ENCODE results near the gene ARPC5.

ARPC5 gene

GRCh38 chr1:183605904-183606303 lies 29.7 kb downstream of the ARPC5 start:
- Histone ChIP-seq H3K4me1 (ENCODE audit: control insufficient read depth, insufficient read depth, low read length) (no peaks in the 10 kb centered on the region), H3K4me3 (ENCODE audit: low read depth, low read length) (no peak overlapping the region), H3K9me3 (ENCODE audit: control insufficient read depth, insufficient read depth, low read length) (no peaks in the 10 kb centered on the region), H3K36me3 (ENCODE audit: control insufficient read depth, insufficient read depth, low read length) (no peaks in the 10 kb centered on the region), H3K27me3 (ENCODE audit: control insufficient read depth, insufficient read depth, low read length) (no peaks in the 10 kb centered on the region), H3K9ac (ENCODE audit: low read depth, low read length) (no peak overlapping the region)

GRCh38 chr1:183604815-183605214 lies 30.8 kb downstream of the ARPC5 start:
- H3K4me3 ChIP-seq (ENCODE audit: low read depth, low read length), result no peak overlapping the region
- H3K36me3 ChIP-seq (ENCODE audit: control insufficient read depth, insufficient read depth, low read length), result no peaks in the 10 kb centered on the region

DNA sequence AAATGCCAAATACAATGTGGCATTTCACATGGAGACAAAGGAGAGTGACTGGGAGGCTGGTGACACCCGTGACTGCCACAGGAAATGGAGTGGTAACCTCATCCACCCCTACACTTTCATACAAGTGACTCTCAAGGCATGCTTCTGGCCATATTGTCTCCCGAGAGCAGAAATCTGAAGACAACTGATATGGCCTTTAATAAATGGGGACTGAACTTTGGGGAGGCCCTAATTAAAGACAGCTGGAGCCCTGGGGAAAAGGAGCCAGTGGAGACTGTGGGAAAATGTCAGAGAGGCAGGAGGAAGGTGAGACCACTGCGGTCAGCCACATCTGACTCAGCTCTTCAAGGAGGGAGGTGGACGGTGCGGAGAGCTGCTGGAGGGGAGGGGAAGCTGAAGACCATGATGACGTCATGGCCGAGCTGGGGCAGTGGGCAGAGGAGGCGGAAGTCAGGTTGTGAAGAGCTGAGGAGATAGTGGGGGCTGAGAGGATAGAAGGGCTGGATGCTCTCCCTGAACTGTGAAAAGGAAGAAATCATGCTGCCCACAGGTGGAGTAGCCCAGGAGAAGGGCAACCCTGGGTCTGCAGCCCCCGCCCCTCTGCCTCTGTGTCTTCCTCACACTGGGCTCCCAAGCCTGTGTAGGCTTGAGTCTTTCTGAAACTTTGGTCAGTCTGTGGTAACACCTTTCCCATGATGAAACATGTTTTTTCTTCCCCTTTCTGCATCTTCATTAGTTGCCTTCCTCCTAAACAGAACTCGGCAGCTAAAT lies 31.4 kb downstream of the ARPC5 start:
- Histone ChIP-seq H3K27me3 (ENCODE audit: control insufficient read depth, insufficient read depth, low read length) (no peaks in the 10 kb centered on the region), H3K9me3 (ENCODE audit: control insufficient read depth, insufficient read depth, low read length) (no peaks in the 10 kb centered on the region), H3K36me3 (ENCODE audit: control insufficient read depth, insufficient read depth, low read length) (no peaks in the 10 kb centered on the region), H3K4me3 (ENCODE audit: low read depth, low read length) (no peak overlapping the region), H3K4me1 (ENCODE audit: control insufficient read depth, insufficient read depth, low read length) (no peaks in the 10 kb centered on the region), H3K9ac (ENCODE audit: low read depth, low read length) (no peak overlapping the region)

More at GRCh38 chr1:183604815-183605214, 30.8 kb downstream of the ARPC5 start:
- Histone ChIP-seq H3K9ac (ENCODE audit: low read depth, low read length) (no peak overlapping the region), H3K4me1 (ENCODE audit: control insufficient read depth, insufficient read depth, low read length) (no peaks in the 10 kb centered on the region), H3K9me3 (ENCODE audit: control insufficient read depth, insufficient read depth, low read length) (no peaks in the 10 kb centered on the region), H3K27me3 (ENCODE audit: control insufficient read depth, insufficient read depth, low read length) (no peaks in the 10 kb centered on the region)

DNA sequence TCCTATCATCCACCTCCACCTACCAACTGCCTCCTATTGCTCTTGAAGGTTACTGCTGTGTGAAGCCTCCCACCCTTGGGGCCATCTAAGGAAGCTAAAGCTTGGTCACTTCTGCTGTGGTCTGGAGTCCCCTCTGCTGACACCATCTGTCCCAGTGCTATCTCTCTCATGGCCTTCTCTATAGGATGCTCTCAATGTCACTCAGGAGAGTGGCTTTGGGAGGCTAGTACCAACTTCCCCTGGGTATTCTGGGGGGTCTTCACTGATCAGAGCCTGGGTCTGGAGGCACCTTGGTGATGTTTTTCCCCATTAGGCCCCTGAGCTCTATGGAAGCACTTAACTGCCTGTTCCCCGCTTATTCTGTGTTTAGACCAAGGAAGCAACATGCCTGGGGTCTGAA lies 33.1 kb downstream of the ARPC5 start:
- Histone ChIP-seq H3K36me3 (ENCODE audit: control insufficient read depth, insufficient read depth, low read length) (no peaks in the 10 kb centered on the region), H3K4me3 (ENCODE audit: low read depth, low read length) (no peak overlapping the region), H3K9ac (ENCODE audit: low read depth, low read length) (no peak overlapping the region), H3K27me3 (ENCODE audit: control insufficient read depth, insufficient read depth, low read length) (no peaks in the 10 kb centered on the region), H3K9me3 (ENCODE audit: control insufficient read depth, insufficient read depth, low read length) (no peaks in the 10 kb centered on the region), H3K4me1 (ENCODE audit: control insufficient read depth, insufficient read depth, low read length) (no peaks in the 10 kb centered on the region)

DNA sequence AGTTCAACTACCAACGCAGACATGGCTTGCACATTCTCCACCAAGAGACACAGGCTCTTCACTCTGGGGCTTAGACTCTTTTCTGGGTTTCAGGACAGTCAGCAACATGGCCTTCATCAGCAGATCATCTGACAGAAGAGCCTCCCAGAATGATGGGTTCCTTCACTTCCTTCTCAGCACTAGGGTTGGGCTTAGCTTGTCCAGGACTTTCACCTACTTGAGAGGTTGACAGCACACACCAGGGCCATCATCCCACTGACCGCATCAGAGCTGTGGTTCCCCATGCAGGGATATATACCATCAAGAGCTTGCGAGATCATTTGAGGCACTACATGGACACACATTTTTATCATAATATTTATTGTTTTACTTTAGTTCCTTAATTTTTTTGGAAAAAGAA lies 34.9 kb downstream of the ARPC5 start:
- Histone ChIP-seq H3K4me1 (ENCODE audit: control insufficient read depth, insufficient read depth, low read length) (no peaks in the 10 kb centered on the region), H3K9ac (ENCODE audit: low read depth, low read length) (no peak overlapping the region), H3K4me3 (ENCODE audit: low read depth, low read length) (no peak overlapping the region)

GRCh38 chr1:183600136-183600535 lies 35.4 kb downstream of the ARPC5 start:
- Histone ChIP-seq H3K4me3 (ENCODE audit: low read depth, low read length) (no peak overlapping the region), H3K27me3 (ENCODE audit: control insufficient read depth, insufficient read depth, low read length) (no peaks in the 10 kb centered on the region), H3K4me1 (ENCODE audit: control insufficient read depth, insufficient read depth, low read length) (no peaks in the 10 kb centered on the region), H3K36me3 (ENCODE audit: control insufficient read depth, insufficient read depth, low read length) (no peaks in the 10 kb centered on the region), H3K9me3 (ENCODE audit: control insufficient read depth, insufficient read depth, low read length) (no peaks in the 10 kb centered on the region), H3K9ac (ENCODE audit: low read depth, low read length) (no peak overlapping the region)

More for the DNA sequence above, 34.9 kb downstream of the ARPC5 start:
- no peaks in the 10 kb centered on the region for H3K9me3 ChIP-seq (ENCODE audit: control insufficient read depth, insufficient read depth, low read length)
- no peaks in the 10 kb centered on the region for H3K27me3 ChIP-seq (ENCODE audit: control insufficient read depth, insufficient read depth, low read length)
- H3K36me3 ChIP-seq (ENCODE audit: control insufficient read depth, insufficient read depth, low read length), result no peaks in the 10 kb centered on the region

- no peaks in the 10 kb centered on the region for H3K4me1 ChIP-seq (ENCODE audit: control insufficient read depth, insufficient read depth, low read length)
- no peaks in the 10 kb centered on the region for H3K36me3 ChIP-seq (ENCODE audit: control insufficient read depth, insufficient read depth, low read length)
- no peaks in the 10 kb centered on the region for H3K27me3 ChIP-seq (ENCODE audit: control insufficient read depth, insufficient read depth, low read length)
- H3K9me3 ChIP-seq (ENCODE audit: control insufficient read depth, insufficient read depth, low read length), result no peaks in the 10 kb centered on the region
- no peak overlapping the region for H3K4me3 ChIP-seq (ENCODE audit: low read depth, low read length)
- no peak overlapping the region for H3K9ac ChIP-seq (ENCODE audit: low read depth, low read length)
These were observed 37.2 kb downstream of the ARPC5 start for GRCh38 chr1:183598386-183598785.

- no peaks in the 10 kb centered on the region for H3K27me3 ChIP-seq (ENCODE audit: control insufficient read depth, insufficient read depth, low read length)
- no peak overlapping the region for H3K9ac ChIP-seq (ENCODE audit: low read depth, low read length)
- peaks cover 5% of the 10 kb centered on the region for H3K4me1 ChIP-seq (ENCODE audit: control insufficient read depth, insufficient read depth, low read length)
- no peaks in the 10 kb centered on the region for H3K9me3 ChIP-seq (ENCODE audit: control insufficient read depth, insufficient read depth, low read length)
- no peaks in the 10 kb centered on the region for H3K36me3 ChIP-seq (ENCODE audit: control insufficient read depth, insufficient read depth, low read length)
- H3K4me3 ChIP-seq (ENCODE audit: low read depth, low read length), result no peak overlapping the region
These were observed 37.8 kb downstream of the ARPC5 start for GRCh38 chr1:183597656-183598347.

- peaks cover 5% of the 10 kb centered on the region for H3K4me1 ChIP-seq (ENCODE audit: control insufficient read depth, insufficient read depth, low read length)
- H3K36me3 ChIP-seq (ENCODE audit: control insufficient read depth, insufficient read depth, low read length), result no peaks in the 10 kb centered on the region
- H3K4me3 ChIP-seq (ENCODE audit: low read depth, low read length), result no peak overlapping the region
- H3K9me3 ChIP-seq (ENCODE audit: control insufficient read depth, insufficient read depth, low read length), result no peaks in the 10 kb centered on the region
- no peak overlapping the region for H3K9ac ChIP-seq (ENCODE audit: low read depth, low read length)
- no peaks in the 10 kb centered on the region for H3K27me3 ChIP-seq (ENCODE audit: control insufficient read depth, insufficient read depth, low read length)
These were observed 39.1 kb downstream of the ARPC5 start for GRCh38 chr1:183596500-183596899.

DNA sequence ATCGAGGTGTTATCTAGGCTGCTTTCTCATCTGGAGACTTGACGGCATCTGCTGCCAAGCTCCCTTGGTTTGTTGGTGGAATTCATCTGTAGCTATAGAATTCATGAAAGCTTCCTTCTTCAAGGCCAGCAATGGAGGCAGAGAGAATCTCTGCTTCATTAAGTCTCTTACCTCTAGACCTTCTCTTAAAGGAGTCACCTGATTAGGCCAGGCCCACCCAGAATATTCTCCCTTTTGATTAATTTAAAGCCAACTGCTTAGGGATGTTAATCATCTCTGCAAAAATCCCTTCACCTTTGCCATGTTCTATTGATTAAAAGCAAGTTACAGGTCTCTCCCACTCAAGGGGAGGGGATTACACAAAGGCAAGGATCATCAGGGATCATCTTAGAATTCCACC lies 40.0 kb downstream of the ARPC5 start:
- Histone ChIP-seq H3K27me3 (ENCODE audit: control insufficient read depth, insufficient read depth, low read length) (no peaks in the 10 kb centered on the region), H3K4me3 (ENCODE audit: low read depth, low read length) (no peak overlapping the region), H3K36me3 (ENCODE audit: control insufficient read depth, insufficient read depth, low read length) (no peaks in the 10 kb centered on the region), H3K4me1 (ENCODE audit: control insufficient read depth, insufficient read depth, low read length) (peaks cover 5% of the 10 kb centered on the region), H3K9me3 (ENCODE audit: control insufficient read depth, insufficient read depth, low read length) (no peaks in the 10 kb centered on the region), H3K9ac (ENCODE audit: low read depth, low read length) (no peak overlapping the region)

DNA sequence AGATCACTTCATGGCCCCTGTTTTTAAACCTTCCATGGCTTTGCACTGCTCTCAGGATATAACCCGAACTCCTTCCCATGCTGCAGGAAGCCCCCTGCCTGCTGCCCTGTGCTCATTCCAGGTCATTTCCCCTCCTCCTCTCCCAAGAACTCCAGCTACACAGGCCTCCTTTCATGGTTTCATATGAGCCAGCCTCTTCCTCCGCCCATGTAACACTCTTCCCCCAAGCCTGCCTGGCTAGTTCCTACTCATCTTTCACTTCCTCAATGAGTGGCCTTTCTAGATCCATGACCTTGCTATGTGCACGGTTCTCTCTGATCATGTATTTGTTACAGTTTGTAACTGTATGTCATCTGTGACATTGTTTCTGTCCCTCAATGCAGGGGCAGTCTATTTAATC lies 42.2 kb downstream of the ARPC5 start:
- Histone ChIP-seq H3K36me3 (ENCODE audit: control insufficient read depth, insufficient read depth, low read length) (no peaks in the 10 kb centered on the region), H3K4me3 (ENCODE audit: low read depth, low read length) (no peak overlapping the region), H3K9me3 (ENCODE audit: control insufficient read depth, insufficient read depth, low read length) (no peaks in the 10 kb centered on the region), H3K27me3 (ENCODE audit: control insufficient read depth, insufficient read depth, low read length) (no peaks in the 10 kb centered on the region), H3K9ac (ENCODE audit: low read depth, low read length) (no peak overlapping the region), H3K4me1 (ENCODE audit: control insufficient read depth, insufficient read depth, low read length) (peaks cover 10% of the 10 kb centered on the region)

- Histone ChIP-seq H3K4me1 (ENCODE audit: control insufficient read depth, insufficient read depth, low read length) (peaks cover 10% of the 10 kb centered on the region), H3K27me3 (ENCODE audit: control insufficient read depth, insufficient read depth, low read length) (no peaks in the 10 kb centered on the region), H3K4me3 (ENCODE audit: low read depth, low read length) (no peak overlapping the region), H3K9me3 (ENCODE audit: control insufficient read depth, insufficient read depth, low read length) (no peaks in the 10 kb centered on the region), H3K9ac (ENCODE audit: low read depth, low read length) (no peak overlapping the region), H3K36me3 (ENCODE audit: control insufficient read depth, insufficient read depth, low read length) (no peaks in the 10 kb centered on the region)
These were observed 42.9 kb downstream of the ARPC5 start for GRCh38 chr1:183592733-183593132.
